Neural cell (in vitro differentiated cells): ENCODE results near the gene RHBDF2. TPM values are rescaled to one million over a fixed set of nuclear protein-coding genes. Genes with fewer than 3 reads are reported as not detected.

Experiments
- H2AFZ ChIP-seq: fragments of 200-600, 300-800 bp; sonication (generic), shearing (Covaris generic); 2 replicates; pipeline ENCODE4 v1.6.0; 2014; ENCODE audit warnings: low read depth, mild to moderate bottlenecking, antibody characterized with exemption, low read length, moderate library complexity
- H3F3A ChIP-seq: fragments of 200-600 bp; shearing (Covaris generic); 2 replicates; pipeline ENCODE4 v1.6.1; 2016; ENCODE audit warnings: mild to moderate bottlenecking, moderate library complexity, mixed read lengths, antibody characterized with exemption, low read length; ENCODE audit not compliant: insufficient read depth, poor library complexity, severe bottlenecking
- H3K27ac ChIP-seq: fragments of 200-600, 300-800 bp; sonication (generic), shearing (Covaris generic); 2 replicates; pipeline ENCODE4 v1.5.1; 2014; ENCODE audit warnings: mild to moderate bottlenecking, low read length, moderate library complexity
- H3K27me3 ChIP-seq: fragments of 300-800, 200-600 bp; sonication (generic), shearing (Covaris generic); 2 replicates; pipeline ENCODE4 v1.6.0; 2014; ENCODE audit warnings: mild to moderate bottlenecking, low read depth, low read length, moderate library complexity; ENCODE audit not compliant: insufficient read depth
- H3K36me3 ChIP-seq: fragments of 300-800, 200-600 bp; sonication (generic), shearing (Covaris generic); 2 replicates; pipeline ENCODE4 v1.5.1; 2014; ENCODE audit warnings: mild to moderate bottlenecking, antibody characterized with exemption, low read length, moderate library complexity; ENCODE audit not compliant: insufficient read depth
- H3K4me2 ChIP-seq: fragments of 300-800, 200-600 bp; sonication (generic), shearing (Covaris generic); 2 replicates; pipeline ENCODE4 v1.6.0; 2014; ENCODE audit warnings: mild to moderate bottlenecking, low read length
- H3K4me3 ChIP-seq: fragments of 300-800, 200-600 bp; sonication (generic), shearing (Covaris generic); 2 replicates; pipeline ENCODE4 v1.5.1; 2014; ENCODE audit warnings: mild to moderate bottlenecking, low read length, moderate library complexity
- H3K79me2 ChIP-seq: fragments of 200-600 bp; shearing (Covaris generic); replicated peaks from 2 replicates; pipeline ENCODE4 v1.6.0; 2014; ENCODE audit warnings: mild to moderate bottlenecking, low read length, moderate library complexity; ENCODE audit not compliant: insufficient read depth
- H3K9ac ChIP-seq: fragments of 300-800, 200-600 bp; sonication (generic), shearing (Covaris generic); 2 replicates; pipeline ENCODE4 v1.6.1; 2016; ENCODE audit warnings: mild to moderate bottlenecking, low read length, mixed read lengths
- H3K9me2 ChIP-seq: fragments of 200-600 bp; shearing (Covaris generic); 2 replicates; pipeline ENCODE4 v1.6.1; 2016; ENCODE audit warnings: mild to moderate bottlenecking, low read length, mixed read lengths; ENCODE audit not compliant: insufficient read depth
- H3K9me3 ChIP-seq: fragments of 200-600, 300-800 bp; sonication (generic), shearing (Covaris generic); 2 replicates; pipeline ENCODE4 v1.6.1; 2016; ENCODE audit warnings: mild to moderate bottlenecking, mixed run types, low read length, moderate library complexity, mixed read lengths
- H4K20me1 ChIP-seq: fragments of 200-600 bp; shearing (Covaris generic); 2 replicates; pipeline ENCODE4 v1.6.1; 2016; ENCODE audit warnings: mild to moderate bottlenecking, mixed run types; ENCODE audit not compliant: insufficient read depth
- EZH2 ChIP-seq: fragments of 200-600, 300-800 bp; shearing (Covaris generic), sonication (generic); IDR thresholded peaks from 2 replicates; pipeline ENCODE4 v1.6.1; 2014; ENCODE audit warnings: antibody characterized with exemption, low read length, borderline replicate concordance, mild to moderate bottlenecking; ENCODE audit not compliant: insufficient read depth, poor library complexity, severe bottlenecking
- MXI1 ChIP-seq: fragments of 450-650 bp; conservative IDR thresholded peaks from 2 replicates; pipeline ENCODE4 v1.6.1; 2014; ENCODE audit warnings: antibody characterized with exemption, mild to moderate bottlenecking; ENCODE audit not compliant: poor library complexity, severe bottlenecking
- POLR2AphosphoS5 ChIP-seq: IDR thresholded peaks from 2 replicates; pipeline ENCODE4 v1.6.1; 2012
- RAD21 ChIP-seq: fragments of 450-650 bp; conservative IDR thresholded peaks from 2 replicates; pipeline ENCODE4 v1.6.1; 2014; ENCODE audit warnings: antibody characterized with exemption, mild to moderate bottlenecking, moderate library complexity
- SMC3 ChIP-seq: fragments of 450-650 bp; conservative IDR thresholded peaks from 2 replicates; pipeline ENCODE4 v1.6.1; 2014; ENCODE audit warnings: antibody characterized with exemption, mild to moderate bottlenecking, moderate library complexity; ENCODE audit not compliant: poor library complexity
- TAF1 ChIP-seq: IDR thresholded peaks from 2 replicates; pipeline ENCODE4 v1.6.1; 2012; ENCODE audit warnings: low read depth
- polyA plus RNA-seq: library from polyadenylated mRNA; depleted of rRNA; stranded (reverse); fragments of >200 nt; gene quantifications from 2 replicates; pipeline ENCODE4 v1.2.3, GENCODE V29; 2014
- TF ChIP-seq, protein P1 (sequence below): IDR thresholded peaks from 2 replicates; pipeline ENCODE4 v1.6.1; 2012; ENCODE audit warnings: borderline replicate concordance
- TF ChIP-seq, protein P2 (sequence below): fragments of 450-650 bp; IDR thresholded peaks from 2 replicates; pipeline ENCODE4 v1.5.1; 2014; ENCODE audit warnings: antibody characterized with exemption, mild to moderate bottlenecking, moderate library complexity; ENCODE audit not compliant: poor library complexity, severe bottlenecking

Gene RHBDF2
- polyA plus RNA-seq, 1 donor from 2014 or later: not detected

DNA sequence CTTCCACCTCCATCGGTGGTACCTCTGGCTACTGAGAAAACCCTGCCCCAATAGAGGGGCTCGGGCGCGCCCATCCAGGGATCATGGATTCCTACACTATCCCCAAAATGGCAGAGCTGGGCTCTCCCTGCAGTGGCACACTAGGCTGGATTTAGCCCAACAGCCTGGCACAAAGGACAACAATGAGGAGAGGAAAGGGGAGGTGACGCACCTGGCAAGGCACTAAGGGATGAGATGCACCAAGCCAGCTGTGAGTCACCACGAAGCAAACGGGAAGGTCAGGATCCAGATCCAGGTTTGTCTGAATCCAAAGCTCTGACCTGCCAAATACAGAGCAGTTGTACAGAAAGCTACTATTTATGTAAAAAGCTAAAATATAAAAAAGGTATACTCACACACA lies 66.4 kb downstream of the RHBDF2 start:
- H4K20me1 ChIP-seq: no peaks in the 10 kb centered on the region

DNA sequence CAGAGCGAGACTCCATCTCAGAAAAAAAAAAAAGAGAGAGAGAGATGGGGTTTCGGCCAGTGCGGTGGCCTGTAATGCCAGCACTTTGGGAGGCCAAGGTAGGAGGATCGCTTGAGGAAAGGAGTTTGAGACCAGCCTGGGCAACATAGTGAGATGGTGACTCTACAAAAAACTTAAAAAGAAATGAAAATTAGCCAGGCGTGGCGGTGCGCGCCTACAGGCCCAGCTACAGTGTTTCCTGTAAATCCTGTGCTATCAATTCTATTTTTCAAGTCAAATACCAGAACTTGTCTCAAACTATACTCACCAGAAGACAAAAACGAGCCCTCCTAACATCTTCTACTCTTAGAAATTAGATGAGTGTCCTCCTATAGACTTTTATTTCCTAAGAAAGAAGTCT lies 67.5 kb downstream of the RHBDF2 start:
- no peak overlapping the region for H3K9ac ChIP-seq
- no peaks in the 10 kb centered on the region for H4K20me1 ChIP-seq
- H3K36me3 ChIP-seq: no peaks in the 10 kb centered on the region
- no peaks in the 10 kb centered on the region for H3K27me3 ChIP-seq
- H3F3A ChIP-seq: no peaks in the 10 kb centered on the region
- H3K4me2 ChIP-seq: no peak overlapping the region
- peaks cover 64% of the 10 kb centered on the region for H3K79me2 ChIP-seq
- no peaks in the 10 kb centered on the region for H3K9me2 ChIP-seq
- no peak overlapping the region for H2AFZ ChIP-seq
- no peak overlapping the region for H3K4me3 ChIP-seq
- no peaks in the 10 kb centered on the region for H3K9me3 ChIP-seq
- no peak for TF ChIP-seq TAF1
- TF ChIP-seq, protein P1, sequence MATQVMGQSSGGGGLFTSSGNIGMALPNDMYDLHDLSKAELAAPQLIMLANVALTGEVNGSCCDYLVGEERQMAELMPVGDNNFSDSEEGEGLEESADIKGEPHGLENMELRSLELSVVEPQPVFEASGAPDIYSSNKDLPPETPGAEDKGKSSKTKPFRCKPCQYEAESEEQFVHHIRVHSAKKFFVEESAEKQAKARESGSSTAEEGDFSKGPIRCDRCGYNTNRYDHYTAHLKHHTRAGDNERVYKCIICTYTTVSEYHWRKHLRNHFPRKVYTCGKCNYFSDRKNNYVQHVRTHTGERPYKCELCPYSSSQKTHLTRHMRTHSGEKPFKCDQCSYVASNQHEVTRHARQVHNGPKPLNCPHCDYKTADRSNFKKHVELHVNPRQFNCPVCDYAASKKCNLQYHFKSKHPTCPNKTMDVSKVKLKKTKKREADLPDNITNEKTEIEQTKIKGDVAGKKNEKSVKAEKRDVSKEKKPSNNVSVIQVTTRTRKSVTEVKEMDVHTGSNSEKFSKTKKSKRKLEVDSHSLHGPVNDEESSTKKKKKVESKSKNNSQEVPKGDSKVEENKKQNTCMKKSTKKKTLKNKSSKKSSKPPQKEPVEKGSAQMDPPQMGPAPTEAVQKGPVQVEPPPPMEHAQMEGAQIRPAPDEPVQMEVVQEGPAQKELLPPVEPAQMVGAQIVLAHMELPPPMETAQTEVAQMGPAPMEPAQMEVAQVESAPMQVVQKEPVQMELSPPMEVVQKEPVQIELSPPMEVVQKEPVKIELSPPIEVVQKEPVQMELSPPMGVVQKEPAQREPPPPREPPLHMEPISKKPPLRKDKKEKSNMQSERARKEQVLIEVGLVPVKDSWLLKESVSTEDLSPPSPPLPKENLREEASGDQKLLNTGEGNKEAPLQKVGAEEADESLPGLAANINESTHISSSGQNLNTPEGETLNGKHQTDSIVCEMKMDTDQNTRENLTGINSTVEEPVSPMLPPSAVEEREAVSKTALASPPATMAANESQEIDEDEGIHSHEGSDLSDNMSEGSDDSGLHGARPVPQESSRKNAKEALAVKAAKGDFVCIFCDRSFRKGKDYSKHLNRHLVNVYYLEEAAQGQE: no peak
- no peak for TF ChIP-seq POLR2AphosphoS5
- no peak overlapping the region for H3K27ac ChIP-seq

More for the DNA sequence above, 66.4 kb downstream of the RHBDF2 start:
- H3K36me3 ChIP-seq: no peaks in the 10 kb centered on the region
- no peak overlapping the region for H3K27ac ChIP-seq
- H3F3A ChIP-seq: no peaks in the 10 kb centered on the region
- H3K27me3 ChIP-seq: no peaks in the 10 kb centered on the region
- no peak overlapping the region for H3K4me2 ChIP-seq
- peaks cover 75% of the 10 kb centered on the region for H3K79me2 ChIP-seq
- no peak overlapping the region for H3K4me3 ChIP-seq
- H3K9ac ChIP-seq: no peak overlapping the region
- H3K9me2 ChIP-seq: no peaks in the 10 kb centered on the region
- no peak overlapping the region for H2AFZ ChIP-seq
- TF ChIP-seq RAD21 (no peak), EZH2 (no peak), MXI1 (no peak), SMC3 (no peak), POLR2AphosphoS5 (no peak)
- TF ChIP-seq, protein P2, sequence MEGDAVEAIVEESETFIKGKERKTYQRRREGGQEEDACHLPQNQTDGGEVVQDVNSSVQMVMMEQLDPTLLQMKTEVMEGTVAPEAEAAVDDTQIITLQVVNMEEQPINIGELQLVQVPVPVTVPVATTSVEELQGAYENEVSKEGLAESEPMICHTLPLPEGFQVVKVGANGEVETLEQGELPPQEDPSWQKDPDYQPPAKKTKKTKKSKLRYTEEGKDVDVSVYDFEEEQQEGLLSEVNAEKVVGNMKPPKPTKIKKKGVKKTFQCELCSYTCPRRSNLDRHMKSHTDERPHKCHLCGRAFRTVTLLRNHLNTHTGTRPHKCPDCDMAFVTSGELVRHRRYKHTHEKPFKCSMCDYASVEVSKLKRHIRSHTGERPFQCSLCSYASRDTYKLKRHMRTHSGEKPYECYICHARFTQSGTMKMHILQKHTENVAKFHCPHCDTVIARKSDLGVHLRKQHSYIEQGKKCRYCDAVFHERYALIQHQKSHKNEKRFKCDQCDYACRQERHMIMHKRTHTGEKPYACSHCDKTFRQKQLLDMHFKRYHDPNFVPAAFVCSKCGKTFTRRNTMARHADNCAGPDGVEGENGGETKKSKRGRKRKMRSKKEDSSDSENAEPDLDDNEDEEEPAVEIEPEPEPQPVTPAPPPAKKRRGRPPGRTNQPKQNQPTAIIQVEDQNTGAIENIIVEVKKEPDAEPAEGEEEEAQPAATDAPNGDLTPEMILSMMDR: no peak
- TF ChIP-seq, protein P1: no peak
- no peaks in the 10 kb centered on the region for H3K9me3 ChIP-seq
